GM19455 (cell line): Measurements from ENCODE around the gene IL17REL.

Source experiments
- ATAC-seq: cut with Tn5 transposase; IDR thresholded peaks from one replicate; pipeline ENCODE4 v1.9.1; 2021; ENCODE audit not compliant: unreplicated experiment

The IL17REL gene

DNA sequence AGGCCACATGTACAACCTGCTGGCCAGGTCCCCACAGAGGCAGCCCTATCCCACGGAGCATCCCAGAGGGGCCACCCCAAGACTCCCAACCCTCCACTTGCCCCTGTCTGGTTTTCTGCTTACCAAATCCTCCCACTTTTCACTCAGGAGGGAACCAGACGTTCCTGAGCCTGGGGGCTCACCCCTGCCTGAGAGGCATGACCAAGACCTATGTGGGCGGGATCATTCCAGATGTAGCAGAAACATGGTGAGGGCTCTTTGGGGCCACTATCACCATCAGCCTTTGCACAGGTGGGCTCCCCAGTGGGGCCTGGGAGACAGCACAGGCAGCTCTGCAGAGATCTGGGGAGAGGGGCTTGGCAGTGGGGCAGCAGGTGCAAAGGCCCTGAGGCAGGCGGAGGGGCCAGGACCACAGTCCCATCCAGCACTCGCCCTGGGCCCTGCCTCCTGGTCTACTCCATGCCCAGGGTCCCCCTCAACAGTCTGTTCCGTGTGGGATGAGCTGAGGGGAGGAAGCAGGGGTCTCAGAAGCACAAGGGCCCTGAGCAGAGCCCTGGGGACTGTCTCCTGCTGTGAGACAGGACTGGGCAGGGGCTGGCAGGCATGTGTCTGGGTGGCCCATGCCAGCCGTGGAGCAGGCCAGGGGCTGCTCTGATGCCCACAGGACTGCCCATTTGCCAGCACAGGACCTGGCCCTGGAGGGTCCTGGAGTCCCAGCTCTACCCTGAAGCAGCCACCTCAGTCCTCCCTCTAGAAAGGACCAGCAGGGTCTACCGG lies 42.6 kb downstream of the IL17REL start:
- no peak for ATAC-seq

DNA sequence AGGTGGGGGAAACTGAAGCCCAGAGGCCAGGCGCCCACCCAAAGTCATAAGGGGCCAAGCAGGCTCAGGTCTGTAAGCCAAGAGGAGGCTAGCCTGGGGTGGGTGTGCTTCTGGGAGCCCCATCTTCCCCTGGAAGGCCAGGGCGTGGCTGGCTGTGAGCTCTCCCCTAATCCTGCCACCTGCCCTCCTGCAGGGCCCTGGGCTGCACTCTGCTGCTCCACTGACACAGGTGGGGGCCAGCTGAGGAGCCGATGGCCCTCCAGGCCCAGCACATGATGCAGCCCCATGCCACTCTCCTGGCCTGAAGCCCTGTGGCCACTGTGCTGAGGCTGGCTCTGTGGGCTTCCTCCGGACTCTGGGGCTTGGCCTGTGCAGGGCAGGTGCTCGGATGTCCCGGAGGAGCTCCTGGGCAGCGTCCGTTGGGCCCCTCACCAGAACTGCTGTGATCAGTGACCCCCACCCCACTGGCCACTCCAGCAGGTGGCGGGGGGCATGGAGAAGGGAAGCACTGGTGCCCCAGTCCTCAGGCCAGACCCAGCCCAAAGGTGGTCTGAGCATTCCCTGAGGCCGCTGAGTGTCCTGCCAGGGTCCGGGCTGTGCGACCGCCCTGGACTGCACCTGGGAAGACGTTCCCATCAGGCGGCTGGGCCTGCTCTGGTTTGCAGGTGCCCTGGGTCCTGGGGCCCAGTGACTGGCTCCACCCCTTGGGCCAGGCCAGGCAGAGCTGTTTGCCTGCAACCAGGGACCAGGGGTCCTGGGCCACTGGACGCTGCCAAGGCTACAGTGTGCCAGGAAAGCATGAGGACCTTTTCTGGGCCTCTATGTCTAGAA lies 43.5 kb downstream of the IL17REL start:
- ATAC-seq, result no peak

DNA sequence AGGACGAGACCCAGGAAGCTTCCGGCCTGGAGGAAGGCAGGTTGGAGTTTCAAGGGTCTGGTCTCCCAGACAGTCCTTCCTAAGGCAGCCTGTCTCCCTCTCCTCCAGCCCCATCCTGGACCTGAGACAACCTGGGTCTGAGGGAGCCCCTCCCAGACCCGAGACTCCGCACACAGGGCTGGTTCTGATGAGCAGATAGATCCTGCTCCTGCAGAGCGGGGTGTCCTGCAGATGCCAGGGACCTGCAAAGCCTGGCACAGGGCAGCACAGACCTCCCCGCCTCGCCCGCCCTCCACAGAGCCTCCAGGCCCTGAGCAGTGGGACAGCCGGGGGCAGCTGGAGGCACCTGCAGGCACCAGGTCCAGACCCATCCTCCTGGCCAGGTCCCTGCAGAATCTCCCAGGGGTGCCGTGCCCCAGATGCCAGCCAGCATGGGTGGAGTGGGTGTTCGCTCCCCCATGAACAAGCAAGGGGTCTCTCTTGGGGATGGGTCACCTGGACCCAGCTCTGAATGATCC lies 44.2 kb downstream of the IL17REL start:
- no peak for ATAC-seq

DNA sequence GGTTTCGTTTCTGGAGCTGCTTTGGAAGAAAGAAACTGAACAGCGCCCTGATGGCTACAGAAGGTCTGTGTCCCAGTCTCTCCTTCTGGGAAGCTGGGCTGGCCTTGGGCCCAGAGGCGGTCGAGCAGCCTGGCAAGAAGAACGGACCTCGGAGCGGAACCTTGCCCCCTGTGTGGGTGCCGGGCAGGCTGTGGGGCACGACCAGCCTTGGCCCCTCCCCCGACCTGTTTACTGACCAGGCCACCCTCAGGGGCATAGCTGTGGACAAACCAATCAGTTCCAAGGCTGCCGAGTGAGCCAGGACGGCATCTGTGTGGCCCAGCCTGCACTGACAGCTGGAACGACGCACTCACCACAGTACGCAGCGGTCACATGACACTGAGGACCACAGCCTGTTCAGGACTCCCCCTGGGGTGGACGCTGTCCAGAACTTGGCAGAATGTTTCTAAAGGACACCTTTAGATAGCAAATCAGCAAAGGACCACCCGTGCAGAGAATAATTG lies 44.8 kb downstream of the IL17REL start:
- no peak for ATAC-seq

DNA sequence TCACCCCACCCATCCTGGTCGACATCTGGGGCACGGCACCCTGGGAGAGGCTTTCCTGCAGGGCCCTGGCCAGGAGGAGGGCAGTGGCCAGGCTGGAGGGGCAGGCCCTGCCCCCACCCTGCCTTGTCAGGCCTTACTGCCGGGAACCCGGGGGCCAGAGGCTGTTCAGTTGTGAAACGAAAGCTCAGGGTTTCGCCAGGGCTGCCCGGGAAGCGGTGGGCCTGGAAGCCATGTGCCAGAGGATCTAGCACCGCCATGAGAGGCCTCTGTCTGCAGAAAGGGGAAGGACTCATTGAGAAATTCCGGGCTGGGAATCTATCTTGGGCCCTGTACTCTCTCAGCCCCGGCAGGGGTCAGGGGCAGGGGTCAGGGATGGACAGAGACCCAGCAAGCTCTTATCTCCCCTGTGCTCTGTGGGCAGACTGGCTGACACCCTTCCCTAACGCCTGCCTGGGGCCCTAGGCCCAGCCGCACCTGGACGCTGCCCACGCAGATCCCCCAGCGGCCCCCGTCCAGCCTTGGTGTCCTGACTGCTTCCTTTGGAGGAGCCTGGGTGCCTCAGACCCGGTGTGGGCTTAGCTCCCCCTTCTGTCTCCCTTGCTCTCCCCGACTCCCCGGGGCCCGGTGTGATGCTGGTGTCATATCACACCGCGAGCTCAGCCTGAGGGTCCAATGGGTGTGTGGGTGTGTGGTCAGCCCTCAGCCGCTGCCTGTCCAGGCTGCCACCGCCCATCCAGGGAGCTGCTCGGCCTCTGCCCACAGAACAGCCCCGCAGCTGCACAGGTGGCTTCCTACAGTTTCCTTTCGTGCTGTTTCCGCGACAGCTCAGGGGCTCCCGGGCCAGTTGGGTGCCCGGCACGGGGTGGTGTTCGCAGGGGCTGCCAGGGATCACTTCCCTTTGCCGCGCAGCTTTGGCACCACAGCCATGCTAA lies 45.5 kb downstream of the IL17REL start:
- no peak for ATAC-seq

DNA sequence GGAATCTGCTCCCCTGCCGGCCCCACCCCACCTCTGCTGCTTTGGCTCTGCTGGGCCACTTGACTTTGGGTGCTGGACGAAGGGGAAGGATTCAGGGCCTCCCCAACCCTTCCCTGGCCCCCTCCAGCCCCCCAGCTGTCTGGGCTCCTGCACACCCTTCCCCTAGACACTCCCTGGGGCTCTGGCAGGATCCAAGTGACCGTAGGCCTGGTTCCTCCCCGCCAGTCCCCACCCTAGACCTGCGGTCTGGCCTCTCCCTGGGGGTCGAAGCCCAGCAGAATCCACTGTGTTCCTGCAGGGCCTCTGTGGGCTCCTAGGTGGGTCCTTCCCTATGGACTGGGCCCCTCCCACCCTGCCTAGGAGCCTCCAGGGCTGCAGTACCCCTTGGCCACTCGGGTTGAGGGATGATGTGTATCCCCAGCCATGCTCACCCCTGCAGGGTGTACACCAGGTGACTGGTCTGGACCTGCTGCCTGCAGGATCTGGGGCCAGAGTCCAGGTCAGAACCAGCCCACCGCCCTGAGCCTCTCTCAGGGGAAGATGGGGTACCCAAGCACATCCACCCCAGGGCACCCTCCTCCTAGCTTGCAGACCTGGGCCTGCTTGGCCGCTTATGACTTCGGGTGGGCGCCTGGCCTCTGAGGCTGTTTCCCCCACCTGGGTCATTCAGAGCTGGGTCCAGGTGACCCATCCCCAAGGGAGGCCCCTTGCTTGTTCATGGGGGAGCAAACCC lies 46.4 kb downstream of the IL17REL start:
- no peak for ATAC-seq

DNA sequence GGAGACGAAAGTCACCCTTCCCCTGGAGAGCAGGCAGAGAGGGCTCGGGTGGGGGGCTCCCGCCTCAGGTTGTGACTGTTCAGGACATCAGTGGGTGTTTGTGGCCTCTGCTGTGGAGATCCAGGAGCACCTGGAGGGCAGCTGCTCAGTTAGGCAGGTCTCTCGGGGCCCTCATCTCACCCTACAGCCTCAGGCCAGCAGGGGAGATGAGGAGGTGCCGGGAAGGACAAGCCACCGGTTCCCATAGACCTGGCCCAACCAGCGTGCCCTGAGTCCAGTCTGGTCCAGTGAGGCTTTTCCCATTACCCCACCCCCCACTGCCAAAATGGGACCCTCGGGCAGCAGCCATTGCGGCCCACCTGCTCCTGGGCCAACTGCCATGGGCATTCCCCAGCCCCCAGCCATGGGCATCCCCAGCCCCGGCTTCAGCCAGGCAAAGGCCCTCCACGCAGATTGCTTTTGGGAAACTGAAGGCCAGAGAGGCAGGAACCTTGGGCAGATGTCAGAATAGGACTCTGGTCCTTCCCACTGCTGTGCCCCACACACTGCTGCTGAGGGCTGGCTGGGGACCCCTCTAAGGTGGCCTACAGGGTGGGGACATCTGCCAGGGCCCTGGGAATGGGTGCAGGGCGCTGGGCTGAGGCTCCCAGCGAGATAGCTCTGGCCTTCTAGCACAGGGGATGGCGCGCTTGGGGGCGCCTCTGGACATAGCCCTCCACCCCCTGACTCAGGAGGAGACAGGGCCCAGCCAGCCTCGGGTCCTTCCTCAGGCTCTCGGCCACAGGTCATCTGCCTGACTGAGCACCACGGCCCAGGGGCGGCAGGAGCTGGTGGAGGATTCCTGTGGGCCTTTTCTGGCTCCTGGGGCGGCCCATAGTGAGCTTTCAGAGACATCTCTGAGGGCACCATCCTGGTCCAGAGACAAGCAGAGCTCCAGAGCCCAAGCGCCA lies 47.2 kb downstream of the IL17REL start:
- no peak for ATAC-seq

DNA sequence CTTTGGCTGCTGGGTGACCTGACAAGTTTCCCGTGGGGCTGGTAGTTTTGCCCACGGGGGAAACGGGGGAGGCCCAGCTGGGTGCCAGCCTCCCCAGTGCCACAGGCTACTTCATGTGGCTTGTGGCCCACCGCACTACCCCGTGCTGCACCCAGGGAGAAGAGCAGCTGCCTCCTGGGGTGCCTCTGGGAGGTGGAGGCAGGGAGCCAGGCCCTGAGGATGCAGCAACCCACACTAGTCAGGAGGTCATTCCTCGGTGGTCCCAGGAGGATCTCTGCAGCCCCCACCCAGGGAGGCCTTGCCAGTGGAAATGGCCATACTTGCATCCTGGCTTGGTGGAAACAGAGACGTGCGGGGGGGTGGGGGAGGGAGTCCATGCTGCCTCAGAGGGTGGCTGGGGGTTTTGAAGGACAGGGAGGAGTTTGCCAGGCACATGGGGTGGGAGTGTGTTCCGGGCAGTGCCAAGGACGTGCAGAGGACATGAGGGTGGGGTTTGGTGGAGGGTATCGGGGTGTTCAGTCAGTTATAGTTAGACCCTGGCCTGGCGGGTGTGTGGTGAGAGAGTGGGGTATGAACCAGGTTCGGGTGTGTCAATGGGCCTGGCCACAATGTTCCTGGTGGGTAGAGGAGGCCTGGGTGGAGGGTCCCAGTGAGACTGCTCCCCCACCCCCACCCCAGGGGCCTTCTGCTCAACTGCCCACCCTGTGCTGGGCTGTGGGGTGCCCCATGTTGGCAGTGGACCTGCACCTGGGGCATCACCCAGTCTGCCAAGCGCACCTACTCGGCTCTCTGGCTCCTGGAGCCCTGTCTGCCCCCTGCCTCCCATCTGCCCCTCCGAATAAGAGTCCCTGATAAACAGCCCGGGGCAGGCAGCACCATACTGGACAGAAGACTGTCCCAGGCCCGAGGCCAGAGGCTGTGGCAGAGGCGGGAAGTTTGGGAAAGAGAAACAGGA lies 48.2 kb downstream of the IL17REL start:
- no peak for ATAC-seq

DNA sequence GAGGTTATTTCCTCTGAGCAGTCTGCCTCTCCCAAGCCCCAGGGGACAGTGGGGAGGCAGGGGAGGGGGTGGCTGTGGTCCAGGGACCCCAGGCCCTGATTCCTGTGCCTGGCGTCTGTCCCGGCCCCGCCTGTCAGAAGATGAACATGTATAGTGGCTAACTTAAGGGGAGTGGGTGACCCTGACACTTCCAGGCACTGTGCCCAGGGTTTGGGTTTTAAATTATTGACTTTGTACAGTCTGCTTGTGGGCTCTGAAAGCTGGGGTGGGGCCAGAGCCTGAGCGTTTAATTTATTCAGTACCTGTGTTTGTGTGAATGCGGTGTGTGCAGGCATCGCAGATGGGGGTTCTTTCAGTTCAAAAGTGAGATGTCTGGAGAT lies 48.9 kb downstream of the IL17REL start:
- ATAC-seq, result no peak

DNA sequence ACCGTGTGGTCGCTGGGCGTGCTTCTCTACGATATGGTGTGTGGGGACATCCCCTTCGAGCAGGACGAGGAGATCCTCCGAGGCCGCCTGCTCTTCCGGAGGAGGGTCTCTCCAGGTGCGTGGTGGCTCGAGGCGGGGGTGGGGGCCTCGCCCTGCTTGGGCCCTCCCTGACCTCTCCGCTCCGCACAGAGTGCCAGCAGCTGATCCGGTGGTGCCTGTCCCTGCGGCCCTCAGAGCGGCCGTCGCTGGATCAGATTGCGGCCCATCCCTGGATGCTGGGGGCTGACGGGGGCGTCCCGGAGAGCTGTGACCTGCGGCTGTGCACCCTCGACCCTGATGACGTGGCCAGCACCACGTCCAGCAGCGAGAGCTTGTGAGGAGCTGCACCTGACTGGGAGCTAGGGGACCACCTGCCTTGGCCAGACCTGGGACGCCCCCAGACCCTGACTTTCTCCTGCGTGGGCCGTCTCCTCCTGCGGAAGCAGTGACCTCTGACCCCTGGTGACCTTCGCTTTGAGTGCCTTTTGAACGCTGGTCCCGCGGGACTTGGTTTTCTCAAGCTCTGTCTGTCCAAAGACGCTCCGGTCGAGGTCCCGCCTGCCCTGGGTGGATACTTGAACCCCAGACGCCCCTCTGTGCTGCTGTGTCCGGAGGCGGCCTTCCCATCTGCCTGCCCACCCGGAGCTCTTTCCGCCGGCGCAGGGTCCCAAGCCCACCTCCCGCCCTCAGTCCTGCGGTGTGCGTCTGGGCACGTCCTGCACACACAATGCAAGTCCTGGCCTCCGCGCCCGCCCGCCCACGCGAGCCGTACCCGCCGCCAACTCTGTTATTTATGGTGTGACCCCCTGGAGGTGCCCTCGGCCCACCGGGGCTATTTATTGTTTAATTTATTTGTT lies 49.6 kb downstream of the IL17REL start:
- ATAC-seq, result no peak

DNA sequence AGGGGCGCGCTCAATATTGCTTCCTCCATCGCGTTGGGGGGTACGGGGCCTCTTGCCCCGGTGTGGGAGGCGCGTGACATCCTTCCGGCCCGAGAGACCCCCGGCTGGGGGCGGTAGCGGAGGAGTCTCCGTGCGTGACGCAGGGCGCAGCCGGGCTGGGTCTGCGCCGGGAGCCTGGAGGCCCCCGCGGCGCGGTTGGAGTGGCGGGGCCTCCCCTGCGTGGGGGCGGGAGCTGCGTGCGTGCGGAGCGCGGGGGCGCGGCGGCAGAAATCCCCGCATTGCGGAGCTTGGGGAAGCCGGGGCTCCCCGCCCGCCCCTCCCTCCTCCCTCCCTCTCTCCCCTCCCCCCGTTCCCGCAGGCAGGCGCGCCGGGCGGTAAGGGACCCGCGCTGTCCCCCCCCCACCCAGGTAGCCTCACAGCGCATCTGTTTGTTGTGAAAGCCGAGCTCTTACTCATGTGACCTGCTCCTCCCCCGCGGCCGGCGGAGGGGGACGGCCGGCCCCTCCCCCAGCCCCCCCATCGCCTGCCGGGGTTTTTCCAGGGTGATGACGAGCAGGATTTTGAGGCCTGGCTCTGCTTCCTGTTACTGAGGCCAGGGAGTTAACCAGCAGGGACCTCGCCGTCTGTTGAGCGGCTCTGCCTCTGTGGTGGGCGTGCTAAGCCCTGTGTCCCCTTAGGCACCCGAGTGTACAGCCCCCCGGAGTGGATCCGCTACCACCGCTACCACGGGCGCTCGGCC lies 50.4 kb downstream of the IL17REL start:
- ATAC-seq, result no peak

DNA sequence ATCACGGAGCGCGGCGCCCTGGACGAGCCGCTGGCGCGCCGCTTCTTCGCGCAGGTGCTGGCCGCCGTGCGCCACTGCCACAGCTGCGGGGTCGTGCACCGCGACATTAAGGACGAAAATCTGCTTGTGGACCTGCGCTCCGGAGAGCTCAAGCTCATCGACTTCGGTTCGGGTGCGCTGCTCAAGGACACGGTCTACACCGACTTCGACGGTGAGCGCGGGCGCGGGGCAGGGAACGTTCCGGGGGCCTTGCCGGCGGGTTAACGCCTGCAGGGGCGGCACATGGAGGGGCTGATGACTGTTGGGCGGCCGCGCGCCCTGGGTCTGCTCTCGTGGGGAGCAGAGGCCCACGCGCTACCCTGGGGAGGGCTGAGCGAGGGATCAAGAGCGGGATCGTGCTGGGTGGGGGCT lies 51.0 kb downstream of the IL17REL start:
- no peak for ATAC-seq

DNA sequence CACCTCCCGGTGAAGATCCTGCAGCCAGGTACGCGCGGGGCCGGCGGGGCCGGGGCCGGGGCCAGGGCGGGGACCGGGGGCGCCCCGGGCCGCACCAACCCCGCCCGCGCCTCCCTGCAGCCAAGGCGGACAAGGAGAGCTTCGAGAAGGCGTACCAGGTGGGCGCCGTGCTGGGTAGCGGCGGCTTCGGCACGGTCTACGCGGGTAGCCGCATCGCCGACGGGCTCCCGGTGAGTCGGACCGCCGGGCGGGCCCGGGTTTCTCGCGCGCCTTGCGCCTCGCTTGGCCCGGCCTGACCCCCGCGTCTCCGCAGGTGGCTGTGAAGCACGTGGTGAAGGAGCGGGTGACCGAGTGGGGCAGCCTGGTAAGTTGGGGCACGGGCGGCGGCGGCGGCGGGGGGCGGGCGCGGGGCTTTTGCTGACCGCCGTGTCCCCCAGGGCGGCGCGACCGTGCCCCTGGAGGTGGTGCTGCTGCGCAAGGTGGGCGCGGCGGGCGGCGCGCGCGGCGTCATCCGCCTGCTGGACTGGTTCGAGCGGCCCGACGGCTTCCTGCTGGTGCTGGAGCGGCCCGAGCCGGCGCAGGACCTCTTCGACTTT lies 51.5 kb downstream of the IL17REL start:
- no peak for ATAC-seq

DNA sequence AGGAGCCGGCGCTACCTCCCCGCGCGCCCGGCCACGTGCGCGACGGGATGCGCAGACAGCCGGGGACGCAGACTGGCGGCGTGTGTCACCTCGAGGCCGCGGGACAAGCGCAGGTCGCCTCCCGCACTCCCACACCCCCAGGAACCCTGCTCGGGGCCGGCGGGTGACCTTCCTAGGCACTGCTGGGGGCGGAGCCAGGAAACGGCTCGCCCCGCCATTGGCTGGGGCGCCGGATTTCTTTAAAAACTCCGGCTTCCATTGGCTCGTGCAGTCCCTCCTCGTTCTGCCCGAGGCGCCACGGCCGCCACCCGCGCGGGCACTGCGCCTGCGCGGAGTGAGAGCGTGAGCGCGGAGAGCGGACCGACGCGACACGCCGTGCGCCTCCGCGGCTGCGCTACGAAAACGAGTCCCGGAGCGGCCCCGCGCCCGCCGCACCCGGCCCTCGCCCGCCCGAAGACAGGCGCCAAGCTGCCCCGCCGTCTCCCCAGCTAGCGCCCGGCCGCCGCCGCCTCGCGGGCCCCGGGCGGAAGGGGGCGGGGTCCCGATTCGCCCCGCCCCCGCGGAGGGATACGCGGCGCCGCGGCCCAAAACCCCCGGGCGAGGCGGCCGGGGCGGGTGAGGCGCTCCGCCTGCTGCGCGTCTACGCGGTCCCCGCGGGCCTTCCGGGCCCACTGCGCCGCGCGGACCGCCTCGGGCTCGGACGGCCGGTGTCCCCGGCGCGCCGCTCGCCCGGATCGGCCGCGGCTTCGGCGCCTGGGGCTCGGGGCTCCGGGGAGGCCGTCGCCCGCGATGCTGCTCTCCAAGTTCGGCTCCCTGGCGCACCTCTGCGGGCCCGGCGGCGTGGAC lies 52.2 kb downstream of the IL17REL start, which contains the start of gene PIM3:
Gene PIM3, plus strand, starts transcription at position 614 of the 846 bp plus-strand sequence. Its CDS starts 176 bp downstream, at position 790.
- peak; percentile 58 for ATAC-seq

DNA sequence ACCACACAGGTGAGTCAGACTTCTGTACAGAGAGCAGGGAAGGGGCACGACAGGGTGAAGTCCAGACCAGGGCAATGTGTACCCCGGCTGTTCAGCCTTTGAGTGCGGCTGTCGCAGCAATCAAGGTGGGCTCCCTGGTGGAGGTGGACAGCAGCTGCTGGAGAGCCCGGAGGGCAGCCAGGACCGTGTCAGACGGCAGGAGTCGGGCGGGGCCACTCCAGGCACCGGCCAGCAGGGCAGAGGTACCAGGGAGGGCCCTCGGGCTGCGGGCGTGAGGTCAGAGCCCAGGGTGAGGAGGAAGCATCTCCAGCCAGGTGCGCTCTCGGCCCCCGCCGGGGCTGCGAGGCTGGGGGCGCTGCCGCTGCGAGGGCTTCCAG lies 52.8 kb downstream of the IL17REL start:
- no peak for ATAC-seq
